Endothelial cell (in vitro differentiated cells): ENCODE results near the gene TLE5. TPM values are rescaled to one million over a fixed set of nuclear protein-coding genes. Genes with fewer than 3 reads are reported as not detected.

Source experiments
- DNase-seq: peaks from one replicate; pipeline ENCODE4 v3.0.0; 2021; ENCODE audit warnings: low spot score
- H3K27ac Mint-ChIP-seq: one replicate; pipeline ENCODE4 v1.8.0; 2021; ENCODE audit warnings: mixed read lengths, inconsistent platforms; ENCODE audit not compliant: unreplicated experiment
- H3K27me3 Mint-ChIP-seq: one replicate; pipeline ENCODE4 v1.8.0; 2021; ENCODE audit warnings: mild to moderate bottlenecking, moderate library complexity, mixed read lengths, inconsistent platforms; ENCODE audit not compliant: unreplicated experiment
- H3K36me3 Mint-ChIP-seq: one replicate; pipeline ENCODE4 v1.8.0; 2021; ENCODE audit warnings: mild to moderate bottlenecking, low read depth, mixed read lengths, inconsistent platforms; ENCODE audit not compliant: unreplicated experiment
- H3K4me1 Mint-ChIP-seq: one replicate; pipeline ENCODE4 v1.8.0; 2021; ENCODE audit warnings: mild to moderate bottlenecking, mixed read lengths, inconsistent platforms; ENCODE audit not compliant: unreplicated experiment
- H3K4me3 Mint-ChIP-seq: one replicate; pipeline ENCODE4 v1.8.0; 2021; ENCODE audit warnings: mild to moderate bottlenecking, mixed read lengths, inconsistent platforms; ENCODE audit not compliant: unreplicated experiment
- H3K9me3 Mint-ChIP-seq: one replicate; pipeline ENCODE4 v1.8.0; 2021; ENCODE audit warnings: mixed read lengths, inconsistent platforms; ENCODE audit not compliant: unreplicated experiment
- total RNA-seq: library from RNA; stranded (reverse); fragmentation: NEBNext Ultra II Directional; extraction: Animal tissue kit (Norgen Biotek cat#: 25700); gene quantifications from one replicate; pipeline ENCODE4 v1.2.1, GENCODE V29; 2021; ENCODE audit not compliant: unreplicated experiment
- TF ChIP-seq, protein P1 (sequence below): fragments of 200-600 bp; sonication (generic); IDR thresholded peaks from one replicate; pipeline ENCODE4 v1.5.0; 2021; ENCODE audit warnings: antibody characterized with exemption; ENCODE audit not compliant: unreplicated experiment

TLE5 gene
- total RNA-seq, 1 donor from 2014 or later, result 343 TPM

DNA sequence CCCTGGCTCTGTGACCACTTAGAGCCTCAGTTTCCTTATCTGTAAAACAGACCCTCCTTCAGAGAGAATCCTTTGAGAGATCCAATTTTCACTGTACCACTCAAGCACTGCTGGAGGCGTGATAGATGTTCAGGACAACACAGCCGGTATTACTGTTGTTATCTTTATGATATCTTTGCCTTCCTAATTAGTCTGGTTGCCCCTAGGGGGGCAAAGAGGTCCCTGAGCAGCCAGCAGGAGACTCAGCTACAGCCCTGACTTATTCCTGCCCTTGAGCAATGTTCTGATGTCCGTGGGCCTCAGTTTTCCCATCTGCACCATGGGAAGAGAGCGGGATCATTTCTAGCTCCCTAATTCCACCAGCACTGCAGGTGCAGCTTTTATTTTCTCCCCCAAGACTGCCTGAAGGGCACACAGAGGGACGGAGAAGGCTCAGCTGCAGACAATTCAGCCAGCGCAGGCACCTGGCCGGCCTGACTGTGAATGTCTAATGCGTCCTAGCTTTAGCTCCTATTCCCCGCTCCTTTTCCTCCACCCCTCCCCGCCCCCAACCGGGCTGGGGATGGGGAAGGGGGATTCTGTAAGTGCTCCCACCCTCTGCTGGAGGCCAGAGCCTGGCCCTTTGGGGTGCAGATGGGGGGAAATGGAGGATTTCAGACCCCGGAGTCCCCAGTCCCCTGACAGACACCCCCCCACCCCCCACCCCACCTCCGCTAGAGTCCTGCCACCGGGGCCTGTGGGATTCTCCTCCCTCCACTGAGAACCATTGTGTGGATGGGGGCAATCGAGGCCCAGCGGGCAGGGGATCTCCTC is 16.2 kb downstream of the TLE5 start:
- TF ChIP-seq, protein P1, sequence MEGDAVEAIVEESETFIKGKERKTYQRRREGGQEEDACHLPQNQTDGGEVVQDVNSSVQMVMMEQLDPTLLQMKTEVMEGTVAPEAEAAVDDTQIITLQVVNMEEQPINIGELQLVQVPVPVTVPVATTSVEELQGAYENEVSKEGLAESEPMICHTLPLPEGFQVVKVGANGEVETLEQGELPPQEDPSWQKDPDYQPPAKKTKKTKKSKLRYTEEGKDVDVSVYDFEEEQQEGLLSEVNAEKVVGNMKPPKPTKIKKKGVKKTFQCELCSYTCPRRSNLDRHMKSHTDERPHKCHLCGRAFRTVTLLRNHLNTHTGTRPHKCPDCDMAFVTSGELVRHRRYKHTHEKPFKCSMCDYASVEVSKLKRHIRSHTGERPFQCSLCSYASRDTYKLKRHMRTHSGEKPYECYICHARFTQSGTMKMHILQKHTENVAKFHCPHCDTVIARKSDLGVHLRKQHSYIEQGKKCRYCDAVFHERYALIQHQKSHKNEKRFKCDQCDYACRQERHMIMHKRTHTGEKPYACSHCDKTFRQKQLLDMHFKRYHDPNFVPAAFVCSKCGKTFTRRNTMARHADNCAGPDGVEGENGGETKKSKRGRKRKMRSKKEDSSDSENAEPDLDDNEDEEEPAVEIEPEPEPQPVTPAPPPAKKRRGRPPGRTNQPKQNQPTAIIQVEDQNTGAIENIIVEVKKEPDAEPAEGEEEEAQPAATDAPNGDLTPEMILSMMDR, result no peak
- H3K27me3 Mint-ChIP-seq, result peaks cover 10% of the 10 kb centered on the region
- H3K27ac Mint-ChIP-seq, result no peak overlapping the region
- H3K9me3 Mint-ChIP-seq, result no peaks in the 10 kb centered on the region
- DNase-seq, result no peak
- peaks cover 4% of the 10 kb centered on the region for H3K36me3 Mint-ChIP-seq
- H3K4me3 Mint-ChIP-seq, result no peak overlapping the region
- H3K4me1 Mint-ChIP-seq, result peaks cover 4% of the 10 kb centered on the region

DNA sequence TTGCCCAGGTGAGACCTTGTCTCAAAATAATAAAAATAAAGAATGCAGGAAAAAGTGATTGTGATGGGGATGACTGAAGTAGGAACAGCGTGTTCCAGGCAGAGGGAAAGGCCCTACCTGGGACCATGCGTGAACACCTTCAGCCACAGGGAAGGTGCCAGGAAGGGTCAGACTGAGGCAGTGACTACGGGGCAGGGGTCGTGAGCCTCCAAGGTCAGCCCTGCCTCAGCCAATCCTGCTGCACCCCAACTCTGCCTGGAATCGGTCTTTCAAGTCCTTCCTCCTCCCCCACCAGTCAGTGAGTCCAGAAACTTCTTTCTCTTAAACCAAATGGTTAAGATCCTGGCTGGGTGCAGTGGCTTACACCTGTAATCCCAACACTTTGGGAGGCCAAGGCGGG is 17.1 kb downstream of the TLE5 start:
- TF ChIP-seq, protein P1, result no peak
- Mint-ChIP-seq H3K4me3 (no peak overlapping the region), H3K36me3 (peaks cover 4% of the 10 kb centered on the region), H3K9me3 (no peaks in the 10 kb centered on the region), H3K27ac (no peak overlapping the region), H3K27me3 (peaks cover 10% of the 10 kb centered on the region), H3K4me1 (peaks cover 4% of the 10 kb centered on the region)
- DNase-seq, result no peak

DNA sequence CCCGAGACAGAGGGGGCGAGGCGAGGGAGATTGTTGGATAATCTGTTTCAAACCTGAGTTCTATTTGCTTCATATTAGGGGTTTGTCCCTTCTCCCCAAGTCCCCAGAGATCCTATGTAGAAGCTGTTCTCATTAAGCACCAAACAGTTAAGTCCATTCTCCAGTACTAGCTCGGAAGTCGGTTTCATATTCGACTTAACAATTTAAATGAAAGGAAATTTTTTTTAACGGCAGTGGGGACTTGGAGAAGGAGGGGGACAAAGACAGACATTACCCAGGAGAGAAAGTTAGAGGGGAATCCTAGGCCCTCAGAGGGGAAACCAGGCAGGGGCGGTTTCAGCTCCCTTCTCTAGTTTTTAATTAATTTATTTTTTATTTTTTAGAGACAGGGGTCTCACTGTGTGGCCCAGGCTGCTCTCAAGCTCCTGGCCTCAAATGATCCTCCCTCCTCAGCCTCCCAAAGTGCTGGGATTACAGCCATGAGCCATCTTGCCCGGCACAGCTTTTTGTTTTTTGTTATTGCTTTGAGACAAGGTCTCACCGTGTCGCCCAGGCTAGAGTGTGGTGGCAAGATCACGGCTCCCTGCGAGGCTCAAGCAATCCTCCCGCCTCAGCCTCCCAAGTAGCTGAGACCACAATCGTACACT is 19.6 kb downstream of the TLE5 start:
- Mint-ChIP-seq H3K4me3 (no peak overlapping the region), H3K4me1 (peaks cover 5% of the 10 kb centered on the region), H3K27ac (no peak overlapping the region), H3K27me3 (peaks cover 9% of the 10 kb centered on the region), H3K9me3 (no peaks in the 10 kb centered on the region), H3K36me3 (peaks cover 4% of the 10 kb centered on the region)
- DNase-seq, result no peak
- TF ChIP-seq, protein P1, result no peak

DNA sequence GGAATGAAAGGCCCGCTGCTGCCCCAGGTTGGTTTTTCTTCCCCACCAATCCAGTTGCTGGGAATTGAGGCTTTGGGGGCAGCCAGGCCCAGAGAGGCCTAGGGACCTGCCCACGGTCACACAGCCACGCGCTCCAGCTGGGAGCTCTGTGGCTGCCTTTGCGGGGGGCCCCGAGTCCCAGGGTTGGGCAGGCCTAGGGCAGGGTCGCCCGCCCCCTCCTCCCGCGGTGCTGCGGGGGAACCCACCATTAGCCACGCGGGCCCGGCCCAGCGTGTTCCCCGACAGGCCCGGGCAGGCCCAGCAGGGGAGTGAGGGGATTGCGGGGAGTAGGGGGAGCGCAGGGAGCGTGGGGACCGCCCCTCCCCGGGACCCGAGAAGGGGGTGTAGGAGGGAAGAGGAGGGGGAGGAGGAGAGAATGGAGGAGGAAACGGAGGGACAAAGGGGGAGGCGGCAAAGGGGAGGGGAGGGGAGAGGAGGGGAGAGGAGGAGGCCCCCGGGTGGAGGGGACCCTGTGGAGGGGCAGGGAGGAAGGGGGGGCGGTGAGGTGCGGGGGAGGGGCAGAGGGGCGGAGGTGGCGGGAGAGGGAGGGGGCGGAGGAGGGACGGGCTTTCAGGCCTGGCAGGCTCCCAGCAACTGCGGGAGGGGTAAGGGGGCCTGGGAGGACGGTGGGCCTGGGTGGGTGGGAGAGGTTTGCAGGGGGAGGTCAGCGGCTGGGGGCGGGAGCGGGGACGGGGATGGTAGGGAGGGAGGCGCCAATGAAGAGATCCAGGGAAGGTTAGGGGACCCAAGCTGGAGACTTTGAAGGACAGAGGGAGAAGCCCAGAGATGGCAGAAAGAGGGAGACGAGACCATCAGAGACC is 20.3 kb downstream of the TLE5 start:
- no peak overlapping the region for H3K4me3 Mint-ChIP-seq

More for the DNA sequence above, 20.3 kb downstream of the TLE5 start:
- peaks cover 4% of the 10 kb centered on the region for H3K36me3 Mint-ChIP-seq
- TF ChIP-seq, protein P1, result no peak
- no peaks in the 10 kb centered on the region for H3K9me3 Mint-ChIP-seq
- H3K27me3 Mint-ChIP-seq, result peaks cover 6% of the 10 kb centered on the region
- peaks cover 2% of the 10 kb centered on the region for H3K4me1 Mint-ChIP-seq
- H3K27ac Mint-ChIP-seq, result no peak overlapping the region
- DNase-seq, result no peak
